Astrocyte of the spinal cord (primary cell): ENCODE measurements around the gene ANGPTL1.

Source experiments
- DNase-seq: peaks from one replicate; pipeline ENCODE4 v3.0.0; 2011; ENCODE audit warnings: low read depth, low spot score
- H3K4me3 ChIP-seq: 2 replicates; pipeline ENCODE4 v1.5.1; 2011; ENCODE audit warnings: low read depth, mild to moderate bottlenecking, low read length, moderate library complexity
- CTCF ChIP-seq: IDR thresholded peaks from 2 replicates; pipeline ENCODE4 v1.5.1; 2012; ENCODE audit warnings: low read depth, mild to moderate bottlenecking, low read length, inconsistent platforms
- in situ Hi-C: cut with HindIII; loops from 2 replicates; pipeline ENCODE4 v1.10.0; 2017; ENCODE audit warnings: low sequenced_read_pairs

ANGPTL1 gene

GRCh38 chr1:178821134-178821866 is 49.6 kb downstream of the ANGPTL1 start:
- no peak for DNase-seq
- in situ Hi-C loops, result no loop called here
- TF ChIP-seq CTCF, result no peak
- no peak overlapping the region for H3K4me3 ChIP-seq

GRCh38 chr1:178819123-178819522 is 51.8 kb downstream of the ANGPTL1 start:
- no peak overlapping the region for H3K4me3 ChIP-seq
- DNase-seq, result no peak
- TF ChIP-seq CTCF, result no peak
- in situ Hi-C loops, result no loop called here

GRCh38 chr1:178818416-178818815 is 52.5 kb downstream of the ANGPTL1 start:
- DNase-seq, result peak; percentile 30
- no peak for TF ChIP-seq CTCF
- in situ Hi-C loops, result no loop called here
- no peak overlapping the region for H3K4me3 ChIP-seq

- in situ Hi-C loops, result no loop called here
- no peak overlapping the region for H3K4me3 ChIP-seq
- TF ChIP-seq CTCF, result no peak
- no peak for DNase-seq
These were observed 60.3 kb downstream of the ANGPTL1 start for GRCh38 chr1:178810585-178810984.

- DNase-seq, result no peak
- in situ Hi-C loops, result no loop called here
- TF ChIP-seq CTCF, result no peak
- no peak overlapping the region for H3K4me3 ChIP-seq
These were observed 62.3 kb downstream of the ANGPTL1 start for GRCh38 chr1:178808529-178808928.

GRCh38 chr1:178806665-178807300 is 64.1 kb downstream of the ANGPTL1 start:
- H3K4me3 ChIP-seq, result no peak overlapping the region
- no peak for DNase-seq
- in situ Hi-C loops, result no loop called here
- TF ChIP-seq CTCF, result no peak
